Measurements from ENCODE around the gene LRRC37A3.
"Not testable (repeated sequence)": the region's sequence is repeated elsewhere in the genome, so short reads cannot be mapped to it uniquely, and the experiment has no call there.

LRRC37A3 gene

GRCh38 chr17:64925244-64925643 is 6.0 kb upstream of the LRRC37A3 start:
- not testable (repeated sequence) for DNase-seq

- DNase-seq, result not testable (repeated sequence)
Observed at GRCh38 chr17:64923051-64923568, 3.8 kb upstream of the LRRC37A3 start.

- DNase-seq, result no peak
Observed at GRCh38 chr17:64920419-64921172, 1.3 kb upstream of the LRRC37A3 start.

- peak in 1 of 2 experiments; percentile 9 for DNase-seq
Observed at GRCh38 chr17:64920026-64920418, 744 bp upstream of the LRRC37A3 start.

- DNase-seq, result peak; percentile 19 to 45
Observed at GRCh38 chr17:64918842-64919288, 413 bp downstream of the LRRC37A3 start.

GRCh38 chr17:64917540-64917939 is 1.7 kb downstream of the LRRC37A3 start:
- not testable (repeated sequence) for DNase-seq

GRCh38 chr17:64915244-64915643 is 4.0 kb downstream of the LRRC37A3 start:
- DNase-seq, result not testable (repeated sequence)

- not testable (repeated sequence) for DNase-seq
Observed at GRCh38 chr17:64910191-64910514, 9.1 kb downstream of the LRRC37A3 start.

GRCh38 chr17:64909511-64910190 is 9.6 kb downstream of the LRRC37A3 start:
- DNase-seq, result not testable (repeated sequence)

GRCh38 chr17:64904069-64904468 is 15.2 kb downstream of the LRRC37A3 start:
- not testable (repeated sequence) for DNase-seq

GRCh38 chr17:64897136-64897535 is 22.1 kb downstream of the LRRC37A3 start:
- not testable (repeated sequence) for DNase-seq

GRCh38 chr17:64874210-64874609 is 45.1 kb downstream of the LRRC37A3 start:
- DNase-seq, result not testable (repeated sequence)

- DNase-seq, result peak; percentile 2 to 3
Observed at GRCh38 chr17:64847504-64848466, 71.5 kb downstream of the LRRC37A3 start.

- not testable (repeated sequence) for DNase-seq
Observed at GRCh38 chr17:64846892-64847291, 72.4 kb downstream of the LRRC37A3 start.

- DNase-seq, result not testable (repeated sequence)
Observed at GRCh38 chr17:64843918-64844317, 75.4 kb downstream of the LRRC37A3 start.

- DNase-seq, result not testable (repeated sequence)
Observed at GRCh38 chr17:64842900-64843299, 76.4 kb downstream of the LRRC37A3 start.

- DNase-seq, result not testable (repeated sequence)
Observed at GRCh38 chr17:64840960-64841359, 78.3 kb downstream of the LRRC37A3 start.

- not testable (repeated sequence) for DNase-seq
Observed at GRCh38 chr17:64838513-64838912, 80.8 kb downstream of the LRRC37A3 start.

GRCh38 chr17:64837018-64837761 is 82.1 kb downstream of the LRRC37A3 start:
- peak; percentile 56 to 67 for DNase-seq

GRCh38 chr17:64836623-64837017 is 82.7 kb downstream of the LRRC37A3 start:
- DNase-seq, result not testable (repeated sequence)

GRCh38 chr17:64834060-64834459 is 85.2 kb downstream of the LRRC37A3 start:
- DNase-seq, result not testable (repeated sequence)

- DNase-seq, result not testable (repeated sequence)
Observed at GRCh38 chr17:64830631-64831040, 88.6 kb downstream of the LRRC37A3 start.

All from SHP77 (cell line).